B cell (primary cell): Measurements from ENCODE around the gene GTF2H4. TPM values are rescaled to one million over a fixed set of nuclear protein-coding genes. Genes with fewer than 3 reads are reported as not detected.

ENCODE experiments used
- ATAC-seq: fragments of 200-7000 bp; cut with Tn5 transposase; one replicate; pipeline ENCODE4 v1.10.0; 2021; ENCODE audit warnings: low read depth, mild to moderate bottlenecking, moderate number of reproducible peaks, moderate library complexity
- CTCF ChIA-PET: fragments of 350-600 bp; sonication (Branson Sonifier 250); formaldehyde crosslinking; loops from one replicate; lab custom pipeline; 2021; ENCODE audit warnings: antibody characterized with exemption, inconsistent platforms; lab: Charles Lee
- POLR2A ChIA-PET: fragments of 350-600 bp; sonication (Branson Sonifier 250); formaldehyde crosslinking; loops from one replicate; lab custom pipeline; 2021; ENCODE audit warnings: antibody characterized with exemption; lab: Charles Lee
- DNase-seq: peaks from one replicate; pipeline ENCODE4 v3.0.0; 2013
- H2AFZ ChIP-seq: 2 replicates; pipeline ENCODE4 v1.6.1; 2012; ENCODE audit warnings: mild to moderate bottlenecking, low read depth, low read length; ENCODE audit not compliant: insufficient read depth, poor library complexity, severe bottlenecking
- H3K27ac ChIP-seq, 2 donors: 1 replicate in 1 of 2; 2 replicates in 1 of 2; pipeline ENCODE4 v1.5.1; 2012 to 2013; ENCODE audit warnings: low read length in 2 of 2, mild to moderate bottlenecking in 2 of 2, moderate library complexity in 1 of 2
- H3K27me3 ChIP-seq, 4 experiments: fragments of 200-600 bp in 1 of 4; sonication (generic) in 1 of 4; replicated peaks in 1 of 4; 1 replicate in 2 of 4; 2 replicates in 2 of 4; pipeline versions ENCODE4 v1.6.1 to v1.7.0; 2013 to 2016; ENCODE audit warnings: low read length in 3 of 4, mild to moderate bottlenecking in 2 of 4, mixed read lengths in 1 of 4, moderate library complexity in 1 of 4; ENCODE audit not compliant: insufficient read depth in 4 of 4, control insufficient read depth in 3 of 4; ENCODE audit errors: control extremely low read depth in 1 of 4
- H3K36me3 ChIP-seq, 2 experiments: replicated peaks in 1 of 2; 1 replicate in 1 of 2; 2 replicates in 1 of 2; pipeline versions ENCODE4 v1.6.1 to v1.7.1; 2013; ENCODE audit warnings: low read length in 1 of 2; ENCODE audit not compliant: insufficient read depth in 2 of 2, control insufficient read depth in 1 of 2; ENCODE audit errors: control extremely low read depth in 1 of 2, extremely low read depth in 1 of 2
- H3K4me1 ChIP-seq, 2 donors: fragments of 200-600 bp in 1 of 2; sonication (generic) in 1 of 2; 1 replicate in 1 of 2; 2 replicates in 1 of 2; pipeline versions ENCODE4 v1.5.1 to v1.6.1; 2013 to 2017; ENCODE audit warnings: low read length in 2 of 2; ENCODE audit not compliant: control insufficient read depth in 2 of 2, insufficient read depth in 2 of 2
- H3K4me2 ChIP-seq: replicated peaks from 2 replicates; pipeline ENCODE3; 2012; ENCODE audit warnings: mild to moderate bottlenecking, low read depth, low read length; ENCODE audit not compliant: poor library complexity, severe bottlenecking
- H3K4me3 ChIP-seq, 5 experiments: fragments of 200-600 bp in 1 of 5; sonication (generic) in 1 of 5; 1 replicate in 3 of 5; 2 replicates in 2 of 5; pipeline versions ENCODE4 v1.5.1 to v1.7.0; 2011 to 2016; ENCODE audit warnings: low read length in 4 of 5, mild to moderate bottlenecking in 4 of 5, low read depth in 2 of 5, control low read depth in 1 of 5, moderate library complexity in 1 of 5; ENCODE audit not compliant: insufficient read depth in 1 of 5; ENCODE audit errors: control extremely low read depth in 1 of 5, extremely low read depth in 1 of 5
- H3K79me2 ChIP-seq: fragments of 200-600 bp; sonication (generic); one replicate; pipeline ENCODE4 v1.6.0; 2016; ENCODE audit warnings: low read length; ENCODE audit not compliant: control insufficient read depth, insufficient read depth
- H3K9ac ChIP-seq: fragments of 200-600 bp; sonication (generic); 2 replicates; pipeline ENCODE4 v1.6.1; 2017; ENCODE audit warnings: mild to moderate bottlenecking, low read length, moderate library complexity
- H3K9me3 ChIP-seq, 3 donors: one replicate each; pipeline versions ENCODE4 v1.6.1 to v1.7.1; 2013; ENCODE audit warnings: low read length in 2 of 3; ENCODE audit not compliant: control insufficient read depth in 2 of 3, insufficient read depth in 1 of 3; ENCODE audit errors: control extremely low read depth in 1 of 3
- H4K20me1 ChIP-seq: 2 replicates; pipeline ENCODE4 v1.6.0; 2012; ENCODE audit warnings: mild to moderate bottlenecking, low read length; ENCODE audit not compliant: insufficient read depth, control insufficient read depth, poor library complexity, severe bottlenecking
- H3K27ac Mint-ChIP-seq: one replicate; pipeline ENCODE4 v1.8.0; 2021; ENCODE audit warnings: mixed read lengths
- H3K27me3 Mint-ChIP-seq: one replicate; pipeline ENCODE4 v1.8.0; 2021; ENCODE audit warnings: mixed read lengths
- H3K4me1 Mint-ChIP-seq: one replicate; pipeline ENCODE4 v1.8.0; 2021; ENCODE audit warnings: mixed read lengths
- H3K4me3 Mint-ChIP-seq: one replicate; pipeline ENCODE4 v1.8.0; 2021; ENCODE audit warnings: mixed read lengths
- H3K9me3 Mint-ChIP-seq: one replicate; pipeline ENCODE4 v1.8.0; 2022; ENCODE audit warnings: mixed read lengths; ENCODE audit not compliant: insufficient read depth
- CTCF ChIP-seq: fragments of 200-600 bp; IDR thresholded peaks from one replicate; pipeline ENCODE4 v1.8.0; 2022; ENCODE audit warnings: antibody characterized with exemption, mild to moderate bottlenecking
- EZH2 ChIP-seq: IDR thresholded peaks from 2 replicates; pipeline ENCODE4 v1.6.1; 2012; ENCODE audit warnings: borderline replicate concordance, low read depth, mild to moderate bottlenecking, moderate library complexity, low read length; ENCODE audit not compliant: insufficient read depth, poor library complexity, severe bottlenecking
- WGBS: methylation state at CpG from one replicate; pipeline ENCODE4 v1.1.5; 2013; ENCODE audit warnings: missing lambda C conversion rate; ENCODE audit not compliant: insufficient coverage; 5-methylcytosine and 5-hydroxymethylcytosine counted together
- intact Hi-C: fragments of 100-400 bp; cut with micrococcal nuclease; formaldehyde crosslinking; loops from one replicate; pipeline ENCODE4 v1.10.0; 2022
- polyA plus RNA-seq: library from polyadenylated mRNA; depleted of rRNA; stranded (reverse); fragments of >200 nt; gene quantifications from 2 replicates; pipeline ENCODE4 v1.2.3, GENCODE V29; 2012
- total RNA-seq, 2 donors: library from RNA; stranded (reverse); fragments of 120-200 nt in 1 of 2; gene quantifications; 1 replicate in 1 of 2; 2 replicates in 1 of 2; pipeline versions ENCODE4 v1.2.3 to v1.2.4, GENCODE V29; 2013 to 2022

Gene GTF2H4
- total and polyA plus RNA-seq, 2 donors (not counting 1 experiment from before 2014, with no cell fraction given): 30.2 to 38.4 TPM

GRCh38 chr6:30893666-30894065 is 14.3 kb upstream of the GTF2H4 start:
- H3K4me1 Mint-ChIP-seq: no peaks in the 10 kb centered on the region
- ChIA-PET CTCF (no interaction called here), POLR2A (no interaction called here)
- H3K4me2 ChIP-seq: no peak overlapping the region
- H4K20me1 ChIP-seq: peaks cover 51% of the 10 kb centered on the region
- ATAC-seq: no peak
- no peaks in the 10 kb centered on the region for H3K9me3 ChIP-seq
- H3K27me3 ChIP-seq: no peaks in the 10 kb centered on the region
- DNase-seq: no peak
- H3K9me3 Mint-ChIP-seq: no peaks in the 10 kb centered on the region
- H3K27ac ChIP-seq: no peak overlapping the region
- no peak overlapping the region for H3K9ac ChIP-seq
- no peaks in the 10 kb centered on the region for H3K4me1 ChIP-seq
- H3K4me3 ChIP-seq: no peak overlapping the region
- H3K4me3 Mint-ChIP-seq: no peak overlapping the region
- H3K79me2 ChIP-seq: peaks cover 35% of the 10 kb centered on the region
- intact Hi-C loops: no loop called here
- no peak overlapping the region for H2AFZ ChIP-seq
- TF ChIP-seq CTCF (no peak), EZH2 (no peak)
- H3K27me3 Mint-ChIP-seq: no peaks in the 10 kb centered on the region
- H3K36me3 ChIP-seq: peaks cover 0 to 77% of the 10 kb centered on the region in 2 experiments
- 95% methylated on average over 7 of the region's 8 CpGs for WGBS
- H3K27ac Mint-ChIP-seq: no peak overlapping the region

- Histone ChIP-seq H3K27me3 (no peaks in the 10 kb centered on the region), H3K4me1 (no peaks in the 10 kb centered on the region), H4K20me1 (peaks cover 44% of the 10 kb centered on the region), H3K27ac (no peak overlapping the region), H3K9me3 (no peaks in the 10 kb centered on the region), H2AFZ (no peak overlapping the region), H3K4me3 (no peak overlapping the region), H3K36me3 (peaks cover 0 to 77% of the 10 kb centered on the region in 2 experiments), H3K9ac (no peak overlapping the region), H3K4me2 (no peak overlapping the region), H3K79me2 (peaks cover 28% of the 10 kb centered on the region)
- H3K27me3 Mint-ChIP-seq: no peaks in the 10 kb centered on the region
- intact Hi-C loops: no loop called here
- no peaks in the 10 kb centered on the region for H3K9me3 Mint-ChIP-seq
- 88% methylated on average over 11 of the region's 12 CpGs for WGBS
- POLR2A ChIA-PET: no interaction called here
- no peak overlapping the region for H3K4me3 Mint-ChIP-seq
- TF ChIP-seq EZH2: no peak
- no peak for TF ChIP-seq CTCF
- no peak overlapping the region for H3K27ac Mint-ChIP-seq
- no peaks in the 10 kb centered on the region for H3K4me1 Mint-ChIP-seq
- ATAC-seq: no peak
- DNase-seq: no peak
- CTCF ChIA-PET: no interaction called here
Observed at GRCh38 chr6:30894381-30894780, 13.6 kb upstream of the GTF2H4 start.
